GM12878 (cell line): Measurements from ENCODE around the gene GMPPB. TPM values are rescaled to one million over a fixed set of nuclear protein-coding genes. Genes with fewer than 3 reads are reported as not detected.
"Not testable (repeated sequence)": the region's sequence is repeated elsewhere in the genome, so short reads cannot be mapped to it uniquely, and the experiment has no call there.

Experiments
- ATAC-seq: fragments of 200-7000 bp; cut with Tn5 transposase; 3 replicates; pipeline ENCODE4 v1.9.1; 2020; ENCODE audit warnings: mild to moderate bottlenecking, moderate library complexity
- BruUV-seq: library from RNA; stranded (reverse); fragments of 400-500 nt; replicated peaks from 2 replicates; lab custom pipeline; 2021; lab: Mats Ljungman, UMichigan
- CTCF ChIA-PET: fragments of 300-600 bp; sonication (Branson Sonifier 250); formaldehyde crosslinking; extraction: SDS; loops from one replicate; lab custom pipeline; 2021; ENCODE audit warnings: inconsistent platforms; lab: Yijun Ruan, JAX
- POLR2A ChIA-PET: fragments of 350-600 bp; formaldehyde crosslinking; extraction: SDS; loops from one replicate; lab custom pipeline; 2021; ENCODE audit warnings: inconsistent platforms; lab: Charles Lee
- RAD21 ChIA-PET: fragments of 300-600 bp; sonication (Branson Sonifier 250); formaldehyde crosslinking; loops from one replicate; lab custom pipeline; 2023; ENCODE audit warnings: antibody characterized with exemption; ENCODE audit not compliant: unreplicated experiment; lab: Charles Lee
- SMC1A ChIA-PET: fragments of 300-600 bp; sonication (Branson Sonifier 250); formaldehyde crosslinking; loops from one replicate; lab custom pipeline; 2023; ENCODE audit not compliant: unreplicated experiment, uncharacterized antibody; lab: Charles Lee
- DNase-seq: peaks from one replicate; pipeline ENCODE4 v3.0.0-alpha.2; 2011; ENCODE audit warnings: low read depth, low spot score
- FAIRE-seq: peaks from 3 replicates; lab custom pipeline; 2011; peaks lifted over from hg19 to GRCh38; lab: Jason Lieb, UNC
- H2AFZ ChIP-seq: 2 replicates; pipeline ENCODE4 v1.6.0; 2011; ENCODE audit warnings: low read depth, low read length, control low read depth; ENCODE audit not compliant: control insufficient read depth
- H3K27ac ChIP-seq: 2 replicates; pipeline ENCODE4 v1.5.1; 2011; ENCODE audit warnings: control low read depth; ENCODE audit not compliant: control insufficient read depth, insufficient read depth
- H3K27me3 ChIP-seq, 2 experiments: replicated peaks in 1 of 2; 2 replicates each; pipeline versions ENCODE4 v1.6.0 to v1.6.1; 2011; ENCODE audit warnings: low read length in 1 of 2; ENCODE audit not compliant: control insufficient read depth in 2 of 2, insufficient read depth in 2 of 2
- H3K36me3 ChIP-seq, 2 experiments: 2 replicates each; pipeline ENCODE4 v1.5.1; 2011; ENCODE audit warnings: low read length in 1 of 2; ENCODE audit not compliant: control insufficient read depth in 2 of 2, insufficient read depth in 2 of 2
- H3K4me1 ChIP-seq: 2 replicates; pipeline ENCODE4 v1.6.1; 2011; ENCODE audit warnings: mild to moderate bottlenecking, low read length, moderate library complexity, mixed read lengths; ENCODE audit not compliant: control insufficient read depth, insufficient read depth
- H3K4me2 ChIP-seq: 2 replicates; pipeline ENCODE4 v1.6.0; 2011; ENCODE audit warnings: control low read depth; ENCODE audit not compliant: control insufficient read depth, insufficient read depth
- H3K4me3 ChIP-seq: fragments of 200-600 bp; sonication (generic); 2 replicates; pipeline ENCODE4 v1.5.1; 2016
- H3K79me2 ChIP-seq: 2 replicates; pipeline ENCODE4 v1.6.0; 2011; ENCODE audit warnings: low read length; ENCODE audit not compliant: control insufficient read depth, insufficient read depth
- H3K9ac ChIP-seq: 2 replicates; pipeline ENCODE4 v1.8.0; 2011; ENCODE audit warnings: low read length, control low read depth, mixed read lengths; ENCODE audit not compliant: control insufficient read depth, insufficient read depth
- H3K9me3 ChIP-seq: replicated peaks from 3 replicates; pipeline ENCODE4 v1.5.1; 2011; ENCODE audit warnings: mild to moderate bottlenecking, low read length; ENCODE audit not compliant: control insufficient read depth, insufficient read depth
- H4K20me1 ChIP-seq: 2 replicates; pipeline ENCODE4 v1.6.0; 2011; ENCODE audit not compliant: control insufficient read depth, insufficient read depth
- ASH2L ChIP-seq: fragments of 300-600, 200-600 bp; sonication (generic); IDR thresholded peaks from 2 replicates; pipeline ENCODE4 v1.6.1; 2017; ENCODE audit warnings: low read depth, mild to moderate bottlenecking, borderline replicate concordance
- ESRRA ChIP-seq: IDR thresholded peaks from 2 replicates; pipeline ENCODE4 v1.6.1; 2012; ENCODE audit warnings: mild to moderate bottlenecking, low read length, improper control_type of control experiment
- MAX ChIP-seq: IDR thresholded peaks from 2 replicates; pipeline ENCODE4 v1.6.1; 2012; ENCODE audit warnings: low read depth, low read length, improper control_type of control experiment
- NRF1 ChIP-seq: conservative IDR thresholded peaks from 2 replicates; pipeline ENCODE4 v1.6.1; 2011; ENCODE audit warnings: mild to moderate bottlenecking, low read depth, low read length, improper control_type of control experiment
- POU2F2 ChIP-seq: IDR thresholded peaks from 3 replicates; pipeline ENCODE4 v1.6.1; 2011; ENCODE audit warnings: low read depth, mild to moderate bottlenecking, low read length, borderline replicate concordance
- SIN3A ChIP-seq: IDR thresholded peaks from 2 replicates; pipeline ENCODE4 v1.6.1; 2012; ENCODE audit warnings: low read depth, low read length, improper control_type of control experiment
- SP1 ChIP-seq: IDR thresholded peaks from one replicate; pipeline ENCODE4 v1.6.1; 2011; ENCODE audit warnings: low read depth, low read length
- TARDBP ChIP-seq: IDR thresholded peaks from 2 replicates; pipeline ENCODE4 v1.6.1; 2016; ENCODE audit warnings: borderline replicate concordance
- ZBTB11 ChIP-seq: fragments of 450-650 bp; formaldehyde crosslinking; IDR thresholded peaks from 2 replicates; pipeline ENCODE4 v1.5.0; 2022; ENCODE audit warnings: mild to moderate bottlenecking, missing genetic modification characterization
- ZNF207 ChIP-seq: fragments of 450-650 bp; IDR thresholded peaks from 2 replicates; pipeline ENCODE4 v1.6.1; 2014; ENCODE audit warnings: antibody characterized with exemption, mild to moderate bottlenecking, borderline replicate concordance
- WGBS: methylation state at CpG from one replicate; pipeline ENCODE4 v1.1.6; 2016; ENCODE audit warnings: low lambda C conversion rate; ENCODE audit not compliant: insufficient replicate concordance, insufficient coverage; ENCODE audit errors: missing lambda C conversion rate; 5-methylcytosine and 5-hydroxymethylcytosine counted together
- in situ Hi-C: fragments of 300-500 bp; cut with MboI; formaldehyde crosslinking; loops from 9 replicates; pipeline ENCODE4 v1.14.3; 2018; ENCODE audit warnings: mixed read lengths
- intact Hi-C: fragments of 100-400 bp; cut with micrococcal nuclease; formaldehyde crosslinking; loops from one replicate; pipeline ENCODE4 v1.14.2; 2022; ENCODE audit not compliant: unreplicated experiment
- polyA plus RNA-seq, 11 experiments: library from polyadenylated mRNA; depleted of rRNA in 4 of 11; unstranded in 6 of 11; stranded (reverse) in 5 of 11; fragments of >200 nt; fragmentation: Nextera tagmentation in 4 of 11; fragmentation: Illumina TruSeq in 1 of 11; extraction: Ambion mirVana in 4 of 11; extraction: Trizol in 1 of 11; gene quantifications; 1 replicate in 1 of 11; 2 replicates in 10 of 11; pipeline versions ENCODE4 v1.2.1 to v1.2.3, GENCODE V29; 2011 to 2016; ENCODE audit warnings: inconsistent platforms in 2 of 11, missing spikeins in 2 of 11, low read depth in 1 of 11
- total RNA-seq, 4 experiments: library from RNA; depleted of rRNA in 3 of 4; stranded (reverse); fragments of >200 nt in 3 of 4; fragmentation: Illumina TruSeq in 1 of 4; extraction: Trizol in 1 of 4; gene quantifications; 2 replicates each; pipeline versions ENCODE4 v1.2.1 to v1.2.3, GENCODE V29; 2013 to 2021

Gene GMPPB
- total and polyA plus RNA-seq, 10 of the 15 experiments (the other 5 are each of a cell fraction or from before 2014, with no cell fraction given): 2.3 to 99.5 (median 23.3) TPM

GRCh38 chr3:49689908-49690624 lies 33.7 kb downstream of the GMPPB start:
- FAIRE-seq, H4K20me1 ChIP-seq, H3K9me3 ChIP-seq, SMC1A ChIA-PET, intact Hi-C loops, DNase-seq, RAD21 ChIA-PET, in situ Hi-C loops, H3K36me3 ChIP-seq, H3K4me1 ChIP-seq, H3K27me3 ChIP-seq: not testable (repeated sequence)
- Histone ChIP-seq H3K9ac (peak overlapping the region; percentile 91), H3K27ac (peak overlapping the region; percentile 89), H2AFZ (peak overlapping the region; percentile 98; the same call in 1 of the 2 replicates), H3K79me2 (peaks cover 14% of the 10 kb centered on the region), H3K4me3 (peak overlapping the region; percentile 62), H3K4me2 (peak overlapping the region; percentile 77)
- TSS peak; percentile 52 for BruUV-seq
- ChIA-PET CTCF (interaction anchor here (1.3 kb wide), 1 partner anchor 150 kb away, joined by 3 read pairs; no protein-coding TSS in a partner anchor), POLR2A (interaction anchor here (0.5 to 1.1 kb wide), 2 partner anchors 58 to 125 kb away, joined by 3 to 5 read pairs; no protein-coding TSS in a partner anchor)
- peak; percentile 2; the same call in 2 of the 3 replicates for ATAC-seq
- whole genome bisulfite sequencing: 8% methylated on average over 15 of the region's 16 CpGs

- FAIRE-seq (no peak), ATAC-seq (peak; percentile 87), DNase-seq (peak; percentile 59)
- Histone ChIP-seq H4K20me1 (no peaks in the 10 kb centered on the region), H3K79me2 (peaks cover 14% of the 10 kb centered on the region), H3K27me3 (no peaks in the 10 kb centered on the region), H3K4me1 (no peaks in the 10 kb centered on the region; the same call in 1 of the 2 replicates), H3K9me3 (no peaks in the 10 kb centered on the region), H3K4me3 (peak within 1 kb of the TSS; percentile 62), H3K9ac (peak within 1 kb of the TSS; percentile 91), H2AFZ (peak within 1 kb of the TSS; percentile 98), H3K4me2 (peak within 1 kb of the TSS; percentile 99), H3K27ac (peak within 1 kb of the TSS; percentile 89), H3K36me3 (no peaks in the 10 kb centered on the region)
- ChIA-PET CTCF (interaction anchor here (0.6 to 1.3 kb wide), 3 partner anchors 14 to 354 kb away, joined by 3 read pairs; no protein-coding TSS in a partner anchor), SMC1A (no interaction called here), RAD21 (no interaction called here), POLR2A (interaction anchor here (0.5 to 1.1 kb wide), 2 partner anchors 59 to 126 kb away, joined by 3 to 5 read pairs; no protein-coding TSS in a partner anchor)
- 2% methylated on average over 64 of the region's 66 CpGs for WGBS
- BruUV-seq: TSS peak; percentile 91
- intact Hi-C loops: no loop called here
- in situ Hi-C loops: no loop called here
- peak; percentile 87 for TF ChIP-seq ZBTB11
- TF ChIP-seq SP1: peak; percentile 73
- peak; percentile 87 for TF ChIP-seq NRF1
- peak; percentile 25; the same call in 1 of the 3 replicates for TF ChIP-seq POU2F2
- no peak for TF ChIP-seq MAX
- TF ChIP-seq ZNF207: peak; percentile 69; the same call in 1 of the 2 replicates
- TF ChIP-seq ESRRA: 0 out of 2 replicates have a peak, but pooled peaks have one; percentile 14
- 0 out of 2 replicates have a peak, but pooled peaks have one; percentile 59 for TF ChIP-seq TARDBP
- peak; percentile 76; the same call in 1 of the 2 replicates for TF ChIP-seq ASH2L
- peak; percentile 71; the same call in 1 of the 2 replicates for TF ChIP-seq SIN3A
Observed at GRCh38 chr3:49689046-49689907, 34.5 kb downstream of the GMPPB start, which contains the start of the genes MST1 and RNF123. MST1 (minus strand) TSS chr3:49689474; CDS start chr3:49688691, 783 bp downstream. RNF123 (plus strand) TSS chr3:49689557; CDS start chr3:49691166, 1,609 bp downstream.
